IMR-90 (cell line): ENCODE results near the gene HYLS1. TPM values are rescaled to one million over a fixed set of nuclear protein-coding genes. Genes with fewer than 3 reads are reported as not detected.
"Not testable (repeated sequence)": the region's sequence is repeated elsewhere in the genome, so short reads cannot be mapped to it uniquely, and the experiment has no call there.

Source experiments
- ATAC-seq: fragments of 200-7000 bp; cut with Tn5 transposase; 2 replicates; pipeline ENCODE4 v1.9.1; 2020; ENCODE audit warnings: low read depth, mild to moderate bottlenecking, moderate library complexity
- BruUV-seq: library from RNA; stranded (reverse); fragments of 400-500 nt; replicated peaks from 2 replicates; lab custom pipeline; 2021; lab: Mats Ljungman, UMichigan
- CTCF ChIA-PET: fragments of 300-600 bp; formaldehyde crosslinking; extraction: SDS; loops from one replicate; lab custom pipeline; 2021; ENCODE audit warnings: antibody characterized with exemption; lab: Yijun Ruan, JAX
- POLR2A ChIA-PET: fragments of 300-600 bp; sonication (Branson Sonifier 250); formaldehyde crosslinking; loops from one replicate; lab custom pipeline; 2022; ENCODE audit warnings: antibody characterized with exemption; ENCODE audit not compliant: unreplicated experiment; lab: Charles Lee
- DNase-seq: peaks from one replicate; pipeline ENCODE4 v3.0.0; 2013
- H2AFZ ChIP-seq: replicated peaks from 2 replicates; pipeline ENCODE3; 2013; ENCODE audit warnings: low read length, mild to moderate bottlenecking; ENCODE audit not compliant: poor library complexity
- H2AK5ac ChIP-seq: 2 replicates; pipeline ENCODE4 v1.6.1; 2013; ENCODE audit warnings: low read depth, low read length, inconsistent platforms
- H2AK9ac ChIP-seq: replicated peaks from 2 replicates; pipeline ENCODE3; 2013; ENCODE audit warnings: mild to moderate bottlenecking, low read depth, low read length, moderate library complexity; ENCODE audit not compliant: poor library complexity
- H2BK120ac ChIP-seq: 2 replicates; pipeline ENCODE4 v1.6.1; 2013; ENCODE audit warnings: low read depth, low read length, inconsistent platforms
- H2BK15ac ChIP-seq: 3 replicates; pipeline ENCODE4 v1.6.1; 2013; ENCODE audit warnings: low read depth, low read length, inconsistent platforms
- H2BK20ac ChIP-seq: 2 replicates; pipeline ENCODE4 v1.6.1; 2013; ENCODE audit warnings: low read depth, mild to moderate bottlenecking, inconsistent platforms, low read length, moderate library complexity
- H2BK5ac ChIP-seq: 2 replicates; pipeline ENCODE4 v1.6.1; 2013; ENCODE audit warnings: mild to moderate bottlenecking, low read depth, low read length, inconsistent platforms; ENCODE audit not compliant: poor library complexity, severe bottlenecking
- H3K14ac ChIP-seq: replicated peaks from 2 replicates; pipeline ENCODE4 v1.6.1; 2013; ENCODE audit warnings: low read depth, low read length, inconsistent platforms
- H3K18ac ChIP-seq: 2 replicates; pipeline ENCODE4 v1.6.1; 2013; ENCODE audit warnings: low read depth, low read length, control low read depth
- H3K23ac ChIP-seq: 2 replicates; pipeline ENCODE4 v1.6.1; 2013; ENCODE audit warnings: low read depth, low read length, inconsistent platforms
- H3K27ac ChIP-seq: 2 replicates; pipeline ENCODE4 v1.5.1; 2013; ENCODE audit warnings: mild to moderate bottlenecking, control low read depth, low read length; ENCODE audit not compliant: insufficient read depth
- H3K27me3 ChIP-seq: 2 replicates; pipeline ENCODE4 v1.6.1; 2013; ENCODE audit warnings: low read length; ENCODE audit not compliant: control insufficient read depth, insufficient read depth
- H3K36me3 ChIP-seq: 2 replicates; pipeline ENCODE4 v1.6.1; 2013; ENCODE audit warnings: low read length, mixed read lengths; ENCODE audit not compliant: control insufficient read depth, insufficient read depth
- H3K4ac ChIP-seq: 2 replicates; pipeline ENCODE4 v1.6.1; 2013; ENCODE audit warnings: low read depth, low read length, inconsistent platforms
- H3K4me1 ChIP-seq: 2 replicates; pipeline ENCODE4 v1.6.1; 2013; ENCODE audit warnings: low read length, mixed read lengths; ENCODE audit not compliant: control insufficient read depth, insufficient read depth
- H3K4me2 ChIP-seq: 2 replicates; pipeline ENCODE4 v1.6.1; 2013; ENCODE audit warnings: low read depth, mild to moderate bottlenecking, control low read depth, low read length, moderate library complexity
- H3K4me3 ChIP-seq: 2 replicates; pipeline ENCODE4 v1.5.1; 2013; ENCODE audit warnings: low read depth, mild to moderate bottlenecking, control low read depth, low read length, moderate library complexity; ENCODE audit not compliant: insufficient read depth
- H3K56ac ChIP-seq: 2 replicates; pipeline ENCODE4 v1.6.1; 2013; ENCODE audit warnings: low read length, inconsistent platforms; ENCODE audit not compliant: insufficient read depth; ENCODE audit errors: extremely low read depth
- H3K79me1 ChIP-seq, 2 experiments: 2 replicates each; pipeline ENCODE4 v1.6.1; 2013; ENCODE audit warnings: low read length in 2 of 2, inconsistent platforms in 1 of 2, low read depth in 1 of 2
- H3K9ac ChIP-seq: 2 replicates; pipeline ENCODE4 v1.6.1; 2013; ENCODE audit warnings: low read depth, low read length, control low read depth
- H3K9me1 ChIP-seq: 2 replicates; pipeline ENCODE4 v1.6.1; 2013; ENCODE audit warnings: low read length, inconsistent platforms; ENCODE audit not compliant: insufficient read depth
- H3K9me3 ChIP-seq: 2 replicates; pipeline ENCODE4 v1.6.1; 2013; ENCODE audit warnings: low read length; ENCODE audit not compliant: control insufficient read depth, insufficient read depth
- H4K20me1 ChIP-seq: 2 replicates; pipeline ENCODE4 v1.6.1; 2013; ENCODE audit warnings: low read length, inconsistent platforms; ENCODE audit not compliant: insufficient read depth
- H4K5ac ChIP-seq: 2 replicates; pipeline ENCODE4 v1.6.1; 2013; ENCODE audit warnings: mild to moderate bottlenecking, low read depth, low read length, control low read depth
- H4K8ac ChIP-seq, 2 experiments: 2 replicates each; pipeline ENCODE4 v1.6.1; 2013; ENCODE audit warnings: low read depth in 2 of 2, low read length in 2 of 2, control low read depth in 1 of 2, inconsistent platforms in 1 of 2
- H4K91ac ChIP-seq: 2 replicates; pipeline ENCODE4 v1.6.1; 2013; ENCODE audit warnings: low read depth, low read length, inconsistent platforms; ENCODE audit not compliant: insufficient read depth
- CEBPB ChIP-seq: IDR thresholded peaks from 2 replicates; pipeline ENCODE4 v1.6.1; 2012; ENCODE audit warnings: low read depth, low read length, improper control_type of control experiment
- ELK1 ChIP-seq: fragments of 150-350 bp; IDR thresholded peaks from 2 replicates; pipeline ENCODE4 v1.6.1; 2016; ENCODE audit warnings: low read depth, mild to moderate bottlenecking, low read length, moderate library complexity, borderline replicate concordance
- MAZ ChIP-seq: IDR thresholded peaks from 2 replicates; pipeline ENCODE4 v1.6.1; 2012; ENCODE audit warnings: low read depth, mild to moderate bottlenecking, low read length, improper control_type of control experiment, moderate library complexity, borderline replicate concordance
- POLR2A ChIP-seq: IDR thresholded peaks from 2 replicates; pipeline ENCODE4 v1.6.1; 2012; ENCODE audit warnings: mild to moderate bottlenecking, low read depth, low read length
- RAD21 ChIP-seq: IDR thresholded peaks from 2 replicates; pipeline ENCODE4 v1.6.1; 2012; ENCODE audit warnings: low read length, improper control_type of control experiment
- RCOR1 ChIP-seq: IDR thresholded peaks from 2 replicates; pipeline ENCODE4 v1.6.1; 2012; ENCODE audit warnings: mild to moderate bottlenecking, low read length, improper control_type of control experiment; ENCODE audit not compliant: insufficient replicate concordance
- RFX5 ChIP-seq: IDR thresholded peaks from 2 replicates; pipeline ENCODE4 v1.8.0; 2012; ENCODE audit warnings: low read depth, mild to moderate bottlenecking, low read length, moderate library complexity
- WGBS, 2 experiments: methylation state at CpG; one replicate each; pipeline versions ENCODE4 v1.1.5 to v1.1.7; 2013; ENCODE audit warnings: missing lambda C conversion rate in 2 of 2; ENCODE audit not compliant: insufficient read length in 1 of 2; ENCODE audit errors: extremely low coverage in 2 of 2; 5-methylcytosine and 5-hydroxymethylcytosine counted together
- dilution Hi-C: fragments of 300-500 bp; cut with HindIII; formaldehyde crosslinking; loops from one replicate; pipeline ENCODE4 v1.14.3; 2018; ENCODE audit warnings: low sequenced_read_pairs; ENCODE audit not compliant: unreplicated experiment
- in situ Hi-C: fragments of 300-500 bp; cut with MboI; formaldehyde crosslinking; loops from 3 replicates; pipeline ENCODE4 v1.14.3; 2019; ENCODE audit warnings: low sequenced_read_pairs, inconsistent platforms, mixed read lengths
- intact Hi-C: fragments of 100-400 bp; cut with micrococcal nuclease; formaldehyde crosslinking; loops from 2 replicates; pipeline ENCODE4 v1.10.0; 2022
- polyA plus RNA-seq, 3 experiments: library from polyadenylated mRNA; depleted of rRNA; stranded (reverse); fragments of >200 nt; gene quantifications; 2 replicates each; pipeline ENCODE4 v1.2.3, GENCODE V29; 2012; ENCODE audit warnings: low replicate concordance in 1 of 3
- total RNA-seq: library from RNA; depleted of rRNA; stranded (reverse); fragments of >200 nt; gene quantifications from 2 replicates; pipeline ENCODE4 v1.2.3, GENCODE V29; 2012

HYLS1 gene
- total and polyA plus RNA-seq, 2 of the 4 experiments (the other 2 are of a cell fraction): 5.1 to 8.1 TPM

DNA sequence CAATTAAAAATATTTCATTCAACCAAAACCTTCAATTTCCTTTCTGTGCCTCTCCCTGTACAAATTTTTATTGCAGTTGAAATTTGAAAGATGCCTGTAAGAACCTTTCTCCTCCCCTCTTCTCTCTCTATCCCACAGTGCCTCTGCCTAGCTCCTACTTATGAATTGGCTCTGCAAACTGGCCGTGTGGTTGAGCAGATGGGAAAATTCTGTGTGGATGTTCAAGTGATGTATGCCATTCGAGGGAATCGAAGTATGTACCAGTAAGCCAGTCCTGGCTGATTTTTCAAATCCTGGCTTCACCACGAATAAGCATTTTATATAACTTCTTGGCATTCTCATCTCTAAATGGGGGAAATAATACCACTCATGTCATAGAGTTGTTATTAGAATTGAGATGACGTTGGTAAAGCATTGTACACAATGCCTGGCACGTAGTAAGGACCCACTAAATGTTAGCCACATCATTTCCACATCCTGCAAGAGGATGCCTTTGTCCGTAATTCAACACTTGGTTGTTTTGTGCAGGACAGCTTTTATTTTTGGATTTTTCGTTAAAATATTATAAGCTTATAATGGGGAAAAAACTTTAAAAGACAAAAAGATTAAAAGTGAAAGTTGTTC lies 22.9 kb downstream of the HYLS1 start:
- no peaks in the 10 kb centered on the region for H3K79me1 ChIP-seq
- H3K4ac ChIP-seq: no peak overlapping the region
- H4K5ac ChIP-seq: no peak overlapping the region
- no peak overlapping the region for H3K18ac ChIP-seq
- DNase-seq: no peak
- no peaks in the 10 kb centered on the region for H3K9me3 ChIP-seq
- H3K4me3 ChIP-seq: no peak overlapping the region
- H3K9me1 ChIP-seq: no peaks in the 10 kb centered on the region
- POLR2A ChIA-PET: interaction anchor here (0.6 kb wide), 1 partner anchor 143 kb away, joined by 3 read pairs; no protein-coding TSS in a partner anchor
- no peak for TF ChIP-seq RCOR1
- TF ChIP-seq POLR2A: no peak
- TF ChIP-seq CEBPB: no peak
- TF ChIP-seq MAZ: no peak
- no peak for TF ChIP-seq ELK1
- TF ChIP-seq RFX5: no peak
- TF ChIP-seq RAD21: no peak
- H3K4me2 ChIP-seq: no peak overlapping the region
- dilution Hi-C loops (loop anchor here (25.0 kb wide), 1 partner anchor 302 kb away; the partner anchor contains the start of genes FAM118B and RPUSD4), in situ Hi-C loops (no loop called here), intact Hi-C loops (no loop called here)
- H3K23ac ChIP-seq: no peak overlapping the region
- H2BK120ac ChIP-seq: no peak overlapping the region
- no CpG with 5 or more reads among the region's 8 CpGs for WGBS, 2 experiments
- H2AK5ac ChIP-seq: no peak overlapping the region
- no peak overlapping the region for H3K27ac ChIP-seq
- H3K14ac ChIP-seq: no peak overlapping the region
- peaks cover 10% of the 10 kb centered on the region for H3K27me3 ChIP-seq
- H3K56ac ChIP-seq: no peak overlapping the region
- no peak overlapping the region for H2BK20ac ChIP-seq
- no peaks in the 10 kb centered on the region for H3K36me3 ChIP-seq
- no TSS peak for BruUV-seq
- no peak overlapping the region for H4K8ac ChIP-seq
- H3K9ac ChIP-seq: no peak overlapping the region
- no peaks in the 10 kb centered on the region for H3K4me1 ChIP-seq
- H4K91ac ChIP-seq: no peak overlapping the region
- no peak overlapping the region for H2AK9ac ChIP-seq
- CTCF ChIA-PET: interaction anchor here (1.1 kb wide), 1 partner anchor 13 kb away, joined by 5 read pairs; no protein-coding TSS in a partner anchor
- no peak overlapping the region for H2AFZ ChIP-seq
- H2BK5ac ChIP-seq: no peak overlapping the region
- no peak for ATAC-seq
- no peak overlapping the region for H2BK15ac ChIP-seq
- no peaks in the 10 kb centered on the region for H4K20me1 ChIP-seq

DNA sequence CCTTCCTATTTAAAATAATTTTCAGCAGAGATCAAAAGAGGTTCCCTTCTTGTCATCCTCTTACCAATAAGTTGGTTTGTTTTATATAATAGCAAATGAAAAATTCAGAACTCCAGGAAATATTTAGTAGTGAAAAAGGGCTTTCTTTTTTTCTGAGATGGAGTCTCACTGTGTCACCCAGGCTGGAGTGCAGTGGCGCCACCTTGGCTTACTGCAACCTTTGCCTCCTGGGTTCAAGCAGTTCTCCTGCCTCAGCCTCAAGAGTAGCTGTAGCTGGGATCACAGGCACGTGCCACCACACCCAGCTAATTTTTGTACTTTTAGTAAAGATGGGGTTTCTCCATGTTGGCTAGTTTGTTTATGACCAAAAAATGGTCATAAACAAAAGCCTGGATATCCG lies 27.1 kb downstream of the HYLS1 start:
- H3K56ac ChIP-seq, CTCF ChIA-PET, H3K4me3 ChIP-seq, H4K8ac ChIP-seq, H3K23ac ChIP-seq, H4K20me1 ChIP-seq, in situ Hi-C loops, H3K14ac ChIP-seq, H2AK5ac ChIP-seq, H3K9me1 ChIP-seq, POLR2A ChIA-PET, H2BK5ac ChIP-seq, ATAC-seq, H3K79me1 ChIP-seq, H3K27ac ChIP-seq, H2BK20ac ChIP-seq, H3K9ac ChIP-seq, H3K4ac ChIP-seq, intact Hi-C loops, H3K4me2 ChIP-seq, H3K9me3 ChIP-seq, H3K18ac ChIP-seq, H2AFZ ChIP-seq, H4K5ac ChIP-seq, H3K4me1 ChIP-seq, BruUV-seq, H2BK15ac ChIP-seq, H2BK120ac ChIP-seq, DNase-seq, H4K91ac ChIP-seq, H3K36me3 ChIP-seq, H2AK9ac ChIP-seq: not testable (repeated sequence)
- no CpG with 5 or more reads among the region's 3 CpGs for WGBS, 2 experiments
- H3K27me3 ChIP-seq: peaks cover 28% of the 10 kb centered on the region
- dilution Hi-C loops: loop anchor here (25.0 kb wide), 1 partner anchor 298 kb away; the partner anchor contains the start of genes FAM118B and RPUSD4
